GM13976 (cell line): Measurements from ENCODE around the gene DCLK3.

Experiments
- DNase-seq: peaks from one replicate; pipeline ENCODE4 v3.0.0; 2012; ENCODE audit warnings: low spot score
- CTCF ChIP-seq: IDR thresholded peaks from 2 replicates; pipeline ENCODE4 v1.5.1; 2012; ENCODE audit warnings: borderline replicate concordance, mild to moderate bottlenecking; ENCODE audit not compliant: insufficient read depth; ENCODE audit errors: extremely low read depth, missing control alignments, control extremely low read depth
- in situ Hi-C: fragments of 300-500 bp; cut with MboI; formaldehyde crosslinking; loops from one replicate; pipeline ENCODE4 v1.12.0; 2022; ENCODE audit warnings: low sequenced_read_pairs, mixed read lengths, inconsistent platforms; ENCODE audit not compliant: unreplicated experiment

The DCLK3 gene

GRCh38 chr3:36771931-36772330, 7.6 kb upstream of the DCLK3 start:
- in situ Hi-C loops, result no loop called here
- no peak for TF ChIP-seq CTCF
- DNase-seq, result no peak

- in situ Hi-C loops, result no loop called here
- no peak for DNase-seq
- no peak for TF ChIP-seq CTCF
These were observed 5.6 kb upstream of the DCLK3 start for GRCh38 chr3:36769926-36770325.

GRCh38 chr3:36765104-36765503, 751 bp upstream of the DCLK3 start:
- in situ Hi-C loops, result no loop called here
- no peak for TF ChIP-seq CTCF
- DNase-seq, result no peak

- in situ Hi-C loops, result no loop called here
- DNase-seq, result no peak
- TF ChIP-seq CTCF, result no peak
These were observed 318 bp upstream of the DCLK3 start for GRCh38 chr3:36764704-36765038.

- in situ Hi-C loops, result no loop called here
- TF ChIP-seq CTCF, result no peak
These were observed 1.2 kb downstream of the DCLK3 start for GRCh38 chr3:36762918-36763849.

GRCh38 chr3:36761779-36762178, 2.6 kb downstream of the DCLK3 start:
- in situ Hi-C loops, result no loop called here
- no peak for TF ChIP-seq CTCF
- no peak for DNase-seq

More at GRCh38 chr3:36762918-36763849, 1.2 kb downstream of the DCLK3 start:
- no peak for DNase-seq

- in situ Hi-C loops, result no loop called here
- no peak for DNase-seq
- TF ChIP-seq CTCF, result no peak
These were observed 8.1 kb downstream of the DCLK3 start for GRCh38 chr3:36756269-36756668.
